PC-3 (cell line): ENCODE data around the gene KLK11. TPM values are rescaled to one million over a fixed set of nuclear protein-coding genes. Genes with fewer than 3 reads are reported as not detected.

Experiments used
- ATAC-seq: fragments of 200-7000 bp; cut with Tn5 transposase; 2 replicates; pipeline ENCODE4 v1.9.1; 2020; ENCODE audit warnings: mild to moderate bottlenecking, moderate library complexity
- BruUV-seq: library from RNA; stranded (reverse); fragments of 400-500 nt; replicated peaks from 2 replicates; lab custom pipeline; 2021; lab: Mats Ljungman, UMichigan
- CTCF ChIA-PET: fragments of 300-600 bp; sonication (Branson Sonifier 250); formaldehyde crosslinking; loops from one replicate; lab custom pipeline; 2022; ENCODE audit warnings: antibody characterized with exemption; lab: Charles Lee
- POLR2A ChIA-PET: fragments of 300-600 bp; sonication (Branson Sonifier 250); formaldehyde crosslinking; loops from one replicate; lab custom pipeline; 2022; ENCODE audit warnings: antibody characterized with exemption; ENCODE audit not compliant: unreplicated experiment; lab: Charles Lee
- DNase-seq: peaks from one replicate; pipeline ENCODE4 v3.0.0-alpha.2; 2015
- H2AFZ ChIP-seq: fragments of 300-600 bp; sonication (generic); 2 replicates; pipeline ENCODE4 v1.6.0; 2016; ENCODE audit warnings: antibody characterized with exemption, low read length
- H3F3A ChIP-seq: fragments of 300-600 bp; sonication (generic); one replicate; pipeline ENCODE4 v1.6.0; 2017; ENCODE audit warnings: antibody characterized with exemption, low read length, control low read depth, mild to moderate bottlenecking; ENCODE audit not compliant: unreplicated experiment
- H3K27ac ChIP-seq: fragments of 300-600 bp; sonication (generic); 2 replicates; pipeline ENCODE4 v1.5.1; 2016; ENCODE audit warnings: mild to moderate bottlenecking, low read length
- H3K27me3 ChIP-seq: fragments of 300-600 bp; sonication (generic); 2 replicates; pipeline ENCODE4 v1.6.1; 2016; ENCODE audit warnings: low read length, mixed read lengths
- H3K36me3 ChIP-seq: fragments of 300-600 bp; sonication (generic); 2 replicates; pipeline ENCODE4 v1.6.1; 2016; ENCODE audit warnings: low read depth, mixed run types, low read length, mixed read lengths
- H3K4me1 ChIP-seq: fragments of 300-600 bp; sonication (generic); 2 replicates; pipeline ENCODE4 v1.5.1; 2016; ENCODE audit warnings: low read length; ENCODE audit not compliant: insufficient read depth
- H3K4me2 ChIP-seq: fragments of 300-600 bp; sonication (generic); 2 replicates; pipeline ENCODE4 v1.6.0; 2016; ENCODE audit warnings: low read length
- H3K4me3 ChIP-seq: fragments of 300-600 bp; sonication (generic); 2 replicates; pipeline ENCODE4 v1.5.1; 2016; ENCODE audit warnings: mild to moderate bottlenecking, low read length, mixed read lengths
- H3K79me2 ChIP-seq: fragments of 300-600 bp; sonication (generic); 2 replicates; pipeline ENCODE4 v1.6.1; 2017; ENCODE audit warnings: low read length, mixed read lengths
- H3K9ac ChIP-seq: fragments of 300-600 bp; sonication (generic); 2 replicates; pipeline ENCODE4 v1.6.0; 2016; ENCODE audit warnings: mild to moderate bottlenecking, low read length
- H3K9me2 ChIP-seq: fragments of 300-600 bp; sonication (generic); replicated peaks from 2 replicates; pipeline ENCODE4 v1.6.1; 2016; ENCODE audit warnings: mixed run types, low read length, mixed read lengths
- H3K9me3 ChIP-seq: fragments of 300-600 bp; sonication (generic); 2 replicates; pipeline ENCODE4 v1.6.1; 2016; ENCODE audit warnings: low read length, mixed read lengths
- H4K20me1 ChIP-seq: fragments of 300-600 bp; sonication (generic); 2 replicates; pipeline ENCODE4 v1.6.1; 2016; ENCODE audit warnings: low read length, mixed read lengths
- EZH2 ChIP-seq: fragments of 300-600 bp; sonication (generic); IDR thresholded peaks from one replicate; pipeline ENCODE4 v1.6.1; 2017; ENCODE audit warnings: antibody characterized with exemption, mild to moderate bottlenecking, low read length; ENCODE audit not compliant: unreplicated experiment
- EZH2phosphoT487 ChIP-seq: fragments of 300-600 bp; sonication (generic); IDR thresholded peaks from 2 replicates; pipeline ENCODE4 v1.6.1; 2018; ENCODE audit warnings: mild to moderate bottlenecking, antibody characterized with exemption, low read length, borderline replicate concordance
- intact Hi-C: fragments of 100-400 bp; cut with micrococcal nuclease; formaldehyde crosslinking; loops from 2 replicates; pipeline ENCODE4 v1.9.0; 2023
- total RNA-seq: library from RNA; depleted of rRNA; stranded (reverse); fragments of >200 nt; gene quantifications from 2 replicates; pipeline ENCODE4 v1.2.3, GENCODE V29; 2014
- TF ChIP-seq, protein P1 (sequence below): fragments of 300-600 bp; sonication (generic); conservative IDR thresholded peaks from 2 replicates; pipeline ENCODE4 v1.5.1; 2017; ENCODE audit warnings: antibody characterized with exemption, low read depth, mild to moderate bottlenecking, low read length

The KLK11 gene
- total RNA-seq, 1 experiment from 2014 or later, result not detected

DNA sequence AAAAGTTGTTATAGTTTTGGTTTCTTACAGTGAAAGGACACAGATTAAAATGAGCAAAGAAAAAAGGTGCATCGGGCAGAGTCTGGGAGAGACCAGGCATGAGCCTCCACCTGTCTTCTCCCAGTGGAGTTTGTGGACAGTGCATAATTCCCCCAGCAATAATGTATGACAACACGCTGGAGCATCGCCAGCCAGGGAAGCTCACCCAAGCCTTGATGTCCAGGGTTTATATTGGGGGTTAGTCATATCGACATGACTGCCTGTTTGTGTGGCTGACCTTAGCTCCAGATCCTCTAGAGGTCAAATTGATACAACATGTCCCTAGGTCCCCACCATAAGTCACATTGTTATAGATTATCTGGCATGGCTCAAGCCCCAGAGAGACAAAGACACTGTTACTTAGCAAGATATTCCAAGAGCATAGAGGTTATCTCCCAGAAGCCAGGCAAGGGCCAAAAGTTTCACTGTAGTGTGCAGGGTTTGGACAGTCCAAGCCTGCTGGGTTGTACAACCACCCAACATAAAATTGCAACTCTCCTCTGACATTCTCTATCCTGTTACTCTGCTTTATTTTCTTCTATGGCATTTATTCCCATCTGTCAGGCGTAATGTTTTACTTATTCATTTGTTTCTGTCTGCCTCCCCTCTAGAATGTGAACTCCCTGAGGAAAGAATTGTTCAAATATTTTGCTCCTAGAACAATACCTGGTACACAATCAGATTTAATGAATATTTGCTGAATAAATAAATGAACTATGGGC is 44.1 kb upstream of the KLK11 start:
- Histone ChIP-seq H3K9me2 (no peaks in the 10 kb centered on the region), H2AFZ (no peak overlapping the region), H3K36me3 (no peaks in the 10 kb centered on the region), H4K20me1 (no peaks in the 10 kb centered on the region), H3K4me1 (peaks cover 23% of the 10 kb centered on the region), H3K79me2 (no peaks in the 10 kb centered on the region), H3K27me3 (no peaks in the 10 kb centered on the region), H3K27ac (peak overlapping the region; percentile 89), H3K9me3 (peaks cover 7% of the 10 kb centered on the region), H3K4me2 (peak overlapping the region; percentile 68), H3F3A (peaks cover 3% of the 10 kb centered on the region), H3K9ac (peak overlapping the region; percentile 51), H3K4me3 (peak overlapping the region; percentile 21; the same call in 1 of the 2 replicates)
- ChIA-PET POLR2A (no interaction called here), CTCF (interaction anchor here (0.7 to 1.9 kb wide), 2 partner anchors 23 to 50 kb away, joined by 3 to 10 read pairs; no protein-coding TSS in a partner anchor)
- no TSS peak for BruUV-seq
- ATAC-seq (peak; percentile 85), DNase-seq (peak; percentile 83)
- intact Hi-C loops, result loop anchor here (1.0 kb wide), 2 partner anchors 23 to 49 kb away; no protein-coding TSS in a partner anchor
- no peak for TF ChIP-seq EZH2
- TF ChIP-seq, protein P1, sequence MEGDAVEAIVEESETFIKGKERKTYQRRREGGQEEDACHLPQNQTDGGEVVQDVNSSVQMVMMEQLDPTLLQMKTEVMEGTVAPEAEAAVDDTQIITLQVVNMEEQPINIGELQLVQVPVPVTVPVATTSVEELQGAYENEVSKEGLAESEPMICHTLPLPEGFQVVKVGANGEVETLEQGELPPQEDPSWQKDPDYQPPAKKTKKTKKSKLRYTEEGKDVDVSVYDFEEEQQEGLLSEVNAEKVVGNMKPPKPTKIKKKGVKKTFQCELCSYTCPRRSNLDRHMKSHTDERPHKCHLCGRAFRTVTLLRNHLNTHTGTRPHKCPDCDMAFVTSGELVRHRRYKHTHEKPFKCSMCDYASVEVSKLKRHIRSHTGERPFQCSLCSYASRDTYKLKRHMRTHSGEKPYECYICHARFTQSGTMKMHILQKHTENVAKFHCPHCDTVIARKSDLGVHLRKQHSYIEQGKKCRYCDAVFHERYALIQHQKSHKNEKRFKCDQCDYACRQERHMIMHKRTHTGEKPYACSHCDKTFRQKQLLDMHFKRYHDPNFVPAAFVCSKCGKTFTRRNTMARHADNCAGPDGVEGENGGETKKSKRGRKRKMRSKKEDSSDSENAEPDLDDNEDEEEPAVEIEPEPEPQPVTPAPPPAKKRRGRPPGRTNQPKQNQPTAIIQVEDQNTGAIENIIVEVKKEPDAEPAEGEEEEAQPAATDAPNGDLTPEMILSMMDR, result no peak
- no peak for TF ChIP-seq EZH2phosphoT487

DNA sequence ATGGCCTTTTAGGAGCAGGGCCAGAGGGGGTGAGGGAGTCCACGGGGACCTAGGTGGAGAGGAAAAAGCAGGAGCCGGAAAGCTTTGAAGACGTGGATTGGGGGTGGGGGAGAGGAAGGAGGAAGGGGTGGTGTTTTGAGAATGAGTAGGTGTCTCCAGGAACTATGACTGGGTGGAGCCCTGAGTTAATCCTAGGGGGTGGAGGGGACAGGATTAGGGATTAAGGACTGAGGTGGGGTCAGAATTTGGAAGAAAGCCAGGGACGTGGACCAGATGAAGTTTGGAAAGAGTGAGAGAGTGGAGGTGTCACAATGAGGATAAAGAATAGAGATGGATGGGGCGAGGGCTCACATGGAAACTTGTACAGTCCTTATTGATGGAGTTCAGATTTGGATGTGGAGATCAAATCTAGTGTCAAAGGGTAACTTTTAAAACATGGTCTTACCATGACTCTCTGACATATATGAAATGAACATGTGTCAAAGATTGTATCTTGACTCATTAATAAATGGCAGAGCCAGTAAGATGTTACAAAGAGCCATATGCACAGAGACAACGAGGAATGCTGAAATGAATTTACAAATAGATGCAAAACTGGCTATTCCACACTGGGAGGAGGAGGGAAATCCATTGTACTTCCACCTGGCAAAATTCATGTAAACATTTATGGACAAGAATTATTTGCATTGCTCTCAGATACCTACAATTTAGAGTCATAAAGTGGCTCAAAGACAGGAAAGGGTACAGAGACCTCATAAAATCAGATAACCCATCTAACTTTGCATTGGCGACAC is 40.2 kb upstream of the KLK11 start:
- Histone ChIP-seq H4K20me1 (no peaks in the 10 kb centered on the region), H3K9ac (no peak overlapping the region), H3K27me3 (no peaks in the 10 kb centered on the region), H3K4me2 (no peak overlapping the region), H3K9me2 (no peaks in the 10 kb centered on the region), H3K79me2 (no peaks in the 10 kb centered on the region), H2AFZ (no peak overlapping the region), H3K4me1 (peaks cover 20% of the 10 kb centered on the region), H3K9me3 (no peaks in the 10 kb centered on the region), H3K27ac (no peak overlapping the region), H3K4me3 (no peak overlapping the region), H3K36me3 (no peaks in the 10 kb centered on the region), H3F3A (peaks cover 3% of the 10 kb centered on the region)
- ATAC-seq, result no peak
- no TSS peak for BruUV-seq
- TF ChIP-seq EZH2 (no peak), EZH2phosphoT487 (no peak)
- TF ChIP-seq, protein P1, result no peak
- intact Hi-C loops, result no loop called here
- ChIA-PET POLR2A (no interaction called here), CTCF (no interaction called here)
- DNase-seq, result no peak
